OCI-LY1 (cell line): Measurements from ENCODE around the gene CLK3.

ENCODE experiments used
- H2AFZ ChIP-seq: fragments of 200-600 bp; sonication (generic), shearing (Covaris generic); 2 replicates; pipeline ENCODE4 v1.6.0; 2014; ENCODE audit warnings: antibody characterized with exemption, mild to moderate bottlenecking, low read length
- H3F3A ChIP-seq: fragments of 200-600 bp; sonication (generic), shearing (Covaris generic); 2 replicates; pipeline ENCODE4 v1.6.0; 2014; ENCODE audit warnings: mild to moderate bottlenecking, antibody characterized with exemption, low read length, moderate library complexity; ENCODE audit not compliant: insufficient read depth
- H3K27ac ChIP-seq: fragments of 200-600 bp; sonication (generic); 2 replicates; pipeline ENCODE4 v1.5.1; 2014; ENCODE audit warnings: low read length, mixed run types, mild to moderate bottlenecking, low read depth; ENCODE audit not compliant: poor library complexity, severe bottlenecking
- H3K27me3 ChIP-seq: fragments of 200-600 bp; sonication (generic); 2 replicates; pipeline ENCODE4 v1.6.0; 2014; ENCODE audit warnings: antibody characterized with exemption, mild to moderate bottlenecking, low read length, moderate library complexity; ENCODE audit not compliant: insufficient read depth
- H3K36me3 ChIP-seq: fragments of 200-600 bp; sonication (generic); 2 replicates; pipeline ENCODE4 v1.6.1; 2014; ENCODE audit warnings: mild to moderate bottlenecking, antibody characterized with exemption, low read length, moderate library complexity, mixed read lengths; ENCODE audit not compliant: insufficient read depth
- H3K4me1 ChIP-seq: fragments of 200-600 bp; sonication (generic); 2 replicates; pipeline ENCODE4 v1.5.1; 2014; ENCODE audit warnings: mild to moderate bottlenecking, low read length, moderate library complexity; ENCODE audit not compliant: insufficient read depth, severe bottlenecking
- H3K4me2 ChIP-seq: fragments of 200-600 bp; sonication (generic), shearing (Covaris generic); 2 replicates; pipeline ENCODE4 v1.6.1; 2014; ENCODE audit warnings: low read length
- H3K4me3 ChIP-seq: fragments of 200-600 bp; sonication (generic); 2 replicates; pipeline ENCODE4 v1.5.1; 2014; ENCODE audit warnings: low read length, low read depth, mild to moderate bottlenecking, mixed read lengths; ENCODE audit not compliant: poor library complexity, severe bottlenecking
- H3K79me2 ChIP-seq: fragments of 200-600 bp; shearing (Covaris generic); 2 replicates; pipeline ENCODE4 v1.6.1; 2016; ENCODE audit warnings: mixed run types, low read length, mixed read lengths; ENCODE audit not compliant: insufficient read depth
- H3K9ac ChIP-seq: fragments of 200-600 bp; sonication (generic), shearing (Covaris generic); 2 replicates; pipeline ENCODE4 v1.6.1; 2014; ENCODE audit warnings: mild to moderate bottlenecking, low read length, mixed read lengths
- H3K9me2 ChIP-seq: fragments of 200-600 bp; sonication (generic), shearing (Covaris generic); 2 replicates; pipeline ENCODE4 v1.6.1; 2014; ENCODE audit warnings: low read depth, mild to moderate bottlenecking, low read length, mixed read lengths
- H3K9me3 ChIP-seq: fragments of 200-600 bp; shearing (Covaris generic); 2 replicates; pipeline ENCODE4 v1.6.1; 2014; ENCODE audit warnings: low read length, mixed read lengths
- H4K20me1 ChIP-seq: fragments of 200-600 bp; sonication (generic), shearing (Covaris generic); 2 replicates; pipeline ENCODE4 v1.6.0; 2016; ENCODE audit warnings: mild to moderate bottlenecking, low read length; ENCODE audit not compliant: insufficient read depth
- CTCF ChIP-seq: fragments of 200-600 bp; sonication (generic), shearing (Covaris generic); IDR thresholded peaks from 2 replicates; pipeline ENCODE4 v1.5.1; 2017; ENCODE audit warnings: mild to moderate bottlenecking, antibody characterized with exemption, low read length, moderate library complexity, mixed read lengths
- EZH2 ChIP-seq: fragments of 200-600 bp; sonication (generic), shearing (Covaris generic); IDR thresholded peaks from 2 replicates; pipeline ENCODE4 v1.8.0; 2017; ENCODE audit warnings: borderline replicate concordance, mixed run types, mild to moderate bottlenecking, antibody characterized with exemption, low read length, moderate library complexity, mixed read lengths

The CLK3 gene

GRCh38 chr15:74646480-74646879, 30.8 kb downstream of the CLK3 start:
- H3K79me2 ChIP-seq: peaks cover 7% of the 10 kb centered on the region; the same call in 1 of the 2 replicates
- H3F3A ChIP-seq: no peaks in the 10 kb centered on the region
- no peaks in the 10 kb centered on the region for H3K9me3 ChIP-seq
- H3K9me2 ChIP-seq: no peaks in the 10 kb centered on the region
- TF ChIP-seq EZH2: no peak
- TF ChIP-seq CTCF: no peak
- H3K36me3 ChIP-seq: peaks cover 17% of the 10 kb centered on the region; the same call in 1 of the 2 replicates
- H3K27me3 ChIP-seq: no peaks in the 10 kb centered on the region
- H3K27ac ChIP-seq: no peak overlapping the region
- no peak overlapping the region for H2AFZ ChIP-seq
- H3K4me1 ChIP-seq: peaks cover 41% of the 10 kb centered on the region
- no peak overlapping the region for H3K4me2 ChIP-seq
- no peak overlapping the region for H3K4me3 ChIP-seq
- H4K20me1 ChIP-seq: no peaks in the 10 kb centered on the region; the same call in 1 of the 2 replicates
- H3K9ac ChIP-seq: no peak overlapping the region

- TF ChIP-seq EZH2 (no peak), CTCF (no peak)
- no peak overlapping the region for H3K4me3 ChIP-seq
- H3K27ac ChIP-seq: no peak overlapping the region
- no peak overlapping the region for H2AFZ ChIP-seq
- peaks cover 3% of the 10 kb centered on the region; the same call in 1 of the 2 replicates for H3F3A ChIP-seq
- no peaks in the 10 kb centered on the region for H3K27me3 ChIP-seq
- H3K4me1 ChIP-seq: peaks cover 41% of the 10 kb centered on the region
- no peaks in the 10 kb centered on the region for H3K9me2 ChIP-seq
- no peaks in the 10 kb centered on the region; the same call in 1 of the 2 replicates for H4K20me1 ChIP-seq
- H3K36me3 ChIP-seq: peaks cover 17% of the 10 kb centered on the region; the same call in 1 of the 2 replicates
- H3K9me3 ChIP-seq: no peaks in the 10 kb centered on the region
- H3K79me2 ChIP-seq: peaks cover 7% of the 10 kb centered on the region; the same call in 1 of the 2 replicates
- no peak overlapping the region for H3K4me2 ChIP-seq
- no peak overlapping the region for H3K9ac ChIP-seq
Observed at GRCh38 chr15:74648051-74648842, 32.6 kb downstream of the CLK3 start.

GRCh38 chr15:74651242-74651741, 35.7 kb downstream of the CLK3 start:
- H4K20me1 ChIP-seq: no peaks in the 10 kb centered on the region
- H3K27me3 ChIP-seq: no peaks in the 10 kb centered on the region
- no peaks in the 10 kb centered on the region for H3K9me2 ChIP-seq
- TF ChIP-seq EZH2: no peak
- H3K79me2 ChIP-seq: no peaks in the 10 kb centered on the region
- peak overlapping the region; percentile 9; the same call in 1 of the 2 replicates for H3K9ac ChIP-seq
- H3K27ac ChIP-seq: peak overlapping the region; percentile 99
- peaks cover 14% of the 10 kb centered on the region for H3F3A ChIP-seq
- peaks cover 62% of the 10 kb centered on the region for H3K4me1 ChIP-seq
- no peak overlapping the region for H2AFZ ChIP-seq
- peaks cover 20% of the 10 kb centered on the region; the same call in 1 of the 2 replicates for H3K36me3 ChIP-seq
- H3K4me3 ChIP-seq: no peak overlapping the region
- H3K4me2 ChIP-seq: peak overlapping the region; percentile 21; the same call in 1 of the 2 replicates
- no peaks in the 10 kb centered on the region for H3K9me3 ChIP-seq
